ENCODE measurements around the gene NTRK2. TPM values are rescaled to one million over a fixed set of nuclear protein-coding genes. Genes with fewer than 3 reads are reported as not detected.

NTRK2 gene
- total RNA-seq, 1 donor from 2014 or later = 16.0 TPM

DNA sequence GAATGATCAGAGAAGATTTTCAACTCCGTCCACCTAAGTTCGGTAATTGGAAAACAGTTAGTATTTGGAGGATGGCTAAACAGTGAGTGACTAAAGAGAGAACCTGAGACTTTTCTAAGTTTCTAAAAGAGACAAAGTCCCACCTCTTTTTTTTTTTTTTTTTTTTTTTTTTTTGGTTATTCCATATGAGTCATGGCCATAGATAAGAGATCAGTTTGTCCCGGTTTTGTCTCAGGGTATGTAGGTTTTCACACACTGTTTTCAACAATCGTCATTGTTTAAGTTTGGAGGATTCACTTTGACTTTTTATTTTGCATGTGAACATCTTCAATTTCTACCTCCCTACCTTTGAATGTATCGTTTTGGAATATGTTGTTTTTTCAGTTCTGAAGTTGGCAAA is 85.9 kb downstream of the NTRK2 start:
- intact Hi-C loops (cut with DNase I) = no loop called here
- H3K36me3 ChIP-seq = no peaks in the 10 kb centered on the region
- H3K27me3 ChIP-seq = no peaks in the 10 kb centered on the region
- H3K9me3 ChIP-seq = no peaks in the 10 kb centered on the region
- no peak overlapping the region for H3K27ac ChIP-seq
- no peak overlapping the region for H3K4me3 ChIP-seq
- no peak for DNase-seq (ENCODE audit: extremely low spot score in 2 of 2)
- peaks cover 21% of the 10 kb centered on the region for H3K4me1 ChIP-seq
- TF ChIP-seq, protein P1, sequence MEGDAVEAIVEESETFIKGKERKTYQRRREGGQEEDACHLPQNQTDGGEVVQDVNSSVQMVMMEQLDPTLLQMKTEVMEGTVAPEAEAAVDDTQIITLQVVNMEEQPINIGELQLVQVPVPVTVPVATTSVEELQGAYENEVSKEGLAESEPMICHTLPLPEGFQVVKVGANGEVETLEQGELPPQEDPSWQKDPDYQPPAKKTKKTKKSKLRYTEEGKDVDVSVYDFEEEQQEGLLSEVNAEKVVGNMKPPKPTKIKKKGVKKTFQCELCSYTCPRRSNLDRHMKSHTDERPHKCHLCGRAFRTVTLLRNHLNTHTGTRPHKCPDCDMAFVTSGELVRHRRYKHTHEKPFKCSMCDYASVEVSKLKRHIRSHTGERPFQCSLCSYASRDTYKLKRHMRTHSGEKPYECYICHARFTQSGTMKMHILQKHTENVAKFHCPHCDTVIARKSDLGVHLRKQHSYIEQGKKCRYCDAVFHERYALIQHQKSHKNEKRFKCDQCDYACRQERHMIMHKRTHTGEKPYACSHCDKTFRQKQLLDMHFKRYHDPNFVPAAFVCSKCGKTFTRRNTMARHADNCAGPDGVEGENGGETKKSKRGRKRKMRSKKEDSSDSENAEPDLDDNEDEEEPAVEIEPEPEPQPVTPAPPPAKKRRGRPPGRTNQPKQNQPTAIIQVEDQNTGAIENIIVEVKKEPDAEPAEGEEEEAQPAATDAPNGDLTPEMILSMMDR (IDR thresholded peaks at IDR 0.05) = no peak
- TF ChIP-seq POLR2A (IDR thresholded peaks at IDR 0.05) = no peak
- no peak for TF ChIP-seq POLR2AphosphoS5 (IDR thresholded peaks at IDR 0.05; ENCODE audit: insufficient read depth in 1 of 2, low read depth in 1 of 2)

DNA sequence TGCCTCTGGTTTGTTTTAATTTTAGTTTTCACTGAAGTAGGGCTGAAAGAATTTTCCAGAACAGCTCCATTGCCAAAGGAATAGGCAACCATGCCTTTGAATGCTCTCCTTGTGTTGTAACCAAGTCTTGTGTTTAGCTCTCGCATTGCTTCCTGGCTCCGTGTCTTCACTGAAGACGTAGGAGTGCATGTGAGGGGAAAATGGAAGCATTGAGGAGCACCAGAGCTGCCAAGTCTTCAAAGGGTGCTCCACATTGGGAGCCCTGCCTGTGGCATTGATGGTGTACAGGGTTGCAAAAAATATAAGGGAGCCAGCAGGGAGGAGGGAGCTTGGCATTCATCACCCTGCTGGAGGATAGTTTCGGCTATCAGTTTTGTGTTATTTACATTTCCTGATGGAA is 86.6 kb downstream of the NTRK2 start:
- Histone ChIP-seq H3K27ac (peak overlapping the region; percentile 21), H3K27me3 (no peaks in the 10 kb centered on the region), H3K4me1 (peaks cover 21% of the 10 kb centered on the region), H3K4me3 (no peak overlapping the region), H3K36me3 (no peaks in the 10 kb centered on the region), H3K9me3 (no peaks in the 10 kb centered on the region)
- intact Hi-C loops (cut with DNase I) = no loop called here
- DNase-seq (ENCODE audit: extremely low spot score in 2 of 2) = no peak
- TF ChIP-seq, protein P1 (IDR thresholded peaks at IDR 0.05) = no peak
- TF ChIP-seq POLR2A (IDR thresholded peaks at IDR 0.05) (no peak), POLR2AphosphoS5 (IDR thresholded peaks at IDR 0.05; ENCODE audit: insufficient read depth in 1 of 2, low read depth in 1 of 2) (no peak)

DNA sequence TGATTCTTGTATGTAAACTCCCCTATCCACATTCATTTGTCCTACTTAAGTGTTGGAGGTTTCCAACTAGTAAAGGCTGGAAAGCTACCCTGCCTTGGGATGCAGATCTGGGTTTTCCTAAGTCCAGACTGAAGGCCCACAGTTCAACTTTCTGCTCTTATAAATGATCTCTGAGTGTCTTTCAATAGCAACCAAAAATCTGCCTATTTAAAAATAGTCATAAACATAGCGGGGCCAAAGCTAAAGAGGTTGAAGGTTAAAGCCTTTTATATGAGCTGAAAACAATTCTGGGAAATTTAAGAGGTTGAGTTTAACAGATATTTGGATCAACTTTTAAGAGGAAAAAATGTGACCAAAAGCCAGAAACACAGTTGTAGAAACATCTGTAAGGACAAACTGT is 87.2 kb downstream of the NTRK2 start:
- Histone ChIP-seq H3K4me3 (no peak overlapping the region), H3K27ac (no peak overlapping the region), H3K36me3 (no peaks in the 10 kb centered on the region), H3K27me3 (no peaks in the 10 kb centered on the region), H3K9me3 (no peaks in the 10 kb centered on the region), H3K4me1 (peaks cover 20% of the 10 kb centered on the region)
- TF ChIP-seq POLR2AphosphoS5 (IDR thresholded peaks at IDR 0.05; ENCODE audit: insufficient read depth in 1 of 2, low read depth in 1 of 2) = no peak
- TF ChIP-seq POLR2A (IDR thresholded peaks at IDR 0.05) = no peak
- TF ChIP-seq, protein P1 (IDR thresholded peaks at IDR 0.05) = no peak
- no peak for DNase-seq (ENCODE audit: extremely low spot score in 2 of 2)
- intact Hi-C loops (cut with DNase I) = no loop called here

- TF ChIP-seq POLR2AphosphoS5 (IDR thresholded peaks at IDR 0.05; ENCODE audit: insufficient read depth in 1 of 2, low read depth in 1 of 2) (no peak), POLR2A (IDR thresholded peaks at IDR 0.05) (no peak)
- TF ChIP-seq, protein P1 (IDR thresholded peaks at IDR 0.05) = no peak
- Histone ChIP-seq H3K4me1 (peaks cover 14% of the 10 kb centered on the region), H3K9me3 (no peaks in the 10 kb centered on the region), H3K27me3 (no peaks in the 10 kb centered on the region), H3K27ac (no peak overlapping the region), H3K4me3 (no peak overlapping the region), H3K36me3 (no peaks in the 10 kb centered on the region)
- no peak for DNase-seq (ENCODE audit: extremely low spot score in 2 of 2)
- intact Hi-C loops (cut with DNase I) = no loop called here
These were observed 89.3 kb downstream of the NTRK2 start for GRCh38 chr9:84758817-84759216.

- no peak for DNase-seq (ENCODE audit: extremely low spot score in 2 of 2)
- intact Hi-C loops (cut with DNase I) = no loop called here
- peaks cover 14% of the 10 kb centered on the region for H3K4me1 ChIP-seq
These were observed 89.8 kb downstream of the NTRK2 start for GRCh38 chr9:84759300-84759750.

More at GRCh38 chr9:84759300-84759750, 89.8 kb downstream of the NTRK2 start:
- Histone ChIP-seq H3K4me3 (no peak overlapping the region), H3K9me3 (no peaks in the 10 kb centered on the region), H3K27me3 (no peaks in the 10 kb centered on the region), H3K27ac (no peak overlapping the region), H3K36me3 (no peaks in the 10 kb centered on the region)
- TF ChIP-seq, protein P1 (IDR thresholded peaks at IDR 0.05) = no peak
- TF ChIP-seq POLR2AphosphoS5 (IDR thresholded peaks at IDR 0.05; ENCODE audit: insufficient read depth in 1 of 2, low read depth in 1 of 2) (peak in 1 of 2 donors; percentile 30), POLR2A (IDR thresholded peaks at IDR 0.05) (no peak)

All from vagina (tissue), 2 donors.